Muscle of leg (tissue), 11 donors: ENCODE results near the gene CTH. TPM values are rescaled to one million over a fixed set of nuclear protein-coding genes. Genes with fewer than 3 reads are reported as not detected.
"Not testable (repeated sequence)": the region's sequence is repeated elsewhere in the genome, so short reads cannot be mapped to it uniquely, and the experiment has no call there.

Source experiments
- DNase-seq: peaks from one replicate; pipeline ENCODE4 v3.0.0; 2013
- H3K27ac ChIP-seq: one replicate; pipeline ENCODE4 v1.5.1; 2013; ENCODE audit warnings: mild to moderate bottlenecking, low read length, control low read depth
- H3K27me3 ChIP-seq: one replicate; pipeline ENCODE4 v1.6.1; 2013; ENCODE audit warnings: low read length; ENCODE audit not compliant: control insufficient read depth, insufficient read depth
- H3K36me3 ChIP-seq: one replicate; pipeline ENCODE4 v1.6.1; 2013; ENCODE audit warnings: low read length; ENCODE audit not compliant: control insufficient read depth, insufficient read depth
- H3K4me1 ChIP-seq: one replicate; pipeline ENCODE4 v1.6.1; 2013; ENCODE audit warnings: low read length; ENCODE audit not compliant: control insufficient read depth, insufficient read depth
- H3K4me3 ChIP-seq: one replicate; pipeline ENCODE4 v1.5.1; 2013; ENCODE audit warnings: low read length, control low read depth
- H3K9me3 ChIP-seq: replicated peaks from 2 replicates; pipeline ENCODE4 v1.6.1; 2013; ENCODE audit warnings: low read depth, low read length; ENCODE audit not compliant: control insufficient read depth
- WGBS: methylation state at CpG from one replicate; pipeline ENCODE4 v1.1.5; 2013; ENCODE audit warnings: missing lambda C conversion rate; ENCODE audit not compliant: insufficient coverage; 5-methylcytosine and 5-hydroxymethylcytosine counted together
- polyA plus RNA-seq, 8 donors: library from polyadenylated mRNA; unstranded; fragments of 120-200 nt; gene quantifications; one replicate each; pipeline versions ENCODE4 v1.2.1 to v1.2.3, GENCODE V29; 2013; ENCODE audit warnings: inconsistent platforms in 1 of 8, low replicate concordance in 1 of 8; ENCODE audit not compliant: insufficient read length in 8 of 8, insufficient read depth in 1 of 8
- total RNA-seq: library from RNA; stranded (reverse); fragments of 120-200 nt; gene quantifications from one replicate; pipeline ENCODE4 v1.2.4, GENCODE V29; 2013

Gene CTH
- total and polyA plus RNA-seq, 9 donors = 1.4 to 3.7 (median 2.2) TPM

DNA sequence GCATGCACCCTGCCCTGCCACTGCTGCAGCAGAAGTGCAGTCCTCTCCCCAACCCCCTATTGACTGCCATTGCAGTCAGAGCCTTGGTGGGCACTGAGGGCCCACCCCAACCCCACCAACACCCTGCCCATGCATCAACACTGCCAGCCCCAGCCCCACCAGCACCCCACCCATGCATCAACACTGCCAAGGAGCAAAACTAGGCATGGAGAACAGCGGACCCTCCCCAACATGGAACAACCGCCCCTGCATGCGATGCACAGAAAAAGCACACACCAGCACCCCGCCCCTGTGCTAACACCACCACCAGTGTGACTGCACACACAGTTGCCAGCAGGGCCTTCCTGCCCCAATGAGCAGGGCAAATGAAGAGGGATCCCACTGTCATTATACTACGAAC is 57.1 kb downstream of the CTH start:
- Histone ChIP-seq H3K9me3 (no peaks in the 10 kb centered on the region), H3K27me3 (no peaks in the 10 kb centered on the region), H3K4me1 (no peaks in the 10 kb centered on the region), H3K36me3 (no peaks in the 10 kb centered on the region), H3K27ac (no peak overlapping the region), H3K4me3 (no peak overlapping the region)
- DNase-seq = no peak
- WGBS = 100% methylated on average over 4 of the region's 5 CpGs

DNA sequence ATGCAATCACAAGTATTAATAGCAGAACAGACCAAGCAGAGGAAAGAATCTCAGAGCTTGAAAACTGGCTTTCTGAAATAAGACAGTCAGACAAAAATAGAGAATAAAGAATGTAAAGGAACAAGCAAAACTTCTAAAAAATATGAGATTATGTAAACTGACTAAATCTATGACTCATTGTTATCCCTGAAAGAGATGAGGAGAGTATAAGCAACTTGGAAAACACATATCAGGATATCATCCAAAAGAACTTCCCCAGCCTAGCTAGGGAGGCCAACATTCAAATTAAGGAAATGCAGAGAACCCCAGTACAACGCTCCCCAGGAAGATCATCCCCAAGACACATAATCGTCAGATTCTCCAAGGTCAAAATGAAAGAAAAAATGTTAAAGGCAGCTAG is 58.1 kb downstream of the CTH start:
- not testable (repeated sequence) for DNase-seq, H3K27ac ChIP-seq, H3K4me3 ChIP-seq, H3K9me3 ChIP-seq, H3K36me3 ChIP-seq, H3K4me1 ChIP-seq, H3K27me3 ChIP-seq
- WGBS = no CpG with 5 or more reads among the region's 2 CpGs

DNA sequence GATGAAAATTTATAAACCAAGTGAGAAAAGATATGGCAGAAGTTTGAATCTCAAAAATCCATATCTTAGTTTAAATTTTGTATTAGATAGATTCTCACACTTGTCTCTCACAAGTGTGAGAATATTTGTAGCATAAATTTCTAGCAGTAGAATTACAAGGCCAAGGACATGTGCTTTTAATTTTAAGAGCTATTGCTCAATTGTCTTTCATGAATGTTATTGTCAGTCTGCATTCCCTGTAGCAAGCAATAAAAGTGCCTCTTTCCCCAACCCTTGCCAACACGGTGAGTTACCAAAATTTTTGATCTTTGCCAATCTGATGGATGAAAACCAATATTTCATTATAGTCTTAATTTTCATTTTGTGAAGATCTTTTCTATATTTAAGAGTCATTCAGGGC is 64.0 kb downstream of the CTH start:
- H3K9me3 ChIP-seq = no peaks in the 10 kb centered on the region
- H3K36me3 ChIP-seq = no peaks in the 10 kb centered on the region
- WGBS = no CpG with 5 or more reads among the region's 1 CpG
- H3K27ac ChIP-seq = no peak overlapping the region
- H3K27me3 ChIP-seq = no peaks in the 10 kb centered on the region
- DNase-seq = no peak
- no peak overlapping the region for H3K4me3 ChIP-seq
- H3K4me1 ChIP-seq = no peaks in the 10 kb centered on the region

DNA sequence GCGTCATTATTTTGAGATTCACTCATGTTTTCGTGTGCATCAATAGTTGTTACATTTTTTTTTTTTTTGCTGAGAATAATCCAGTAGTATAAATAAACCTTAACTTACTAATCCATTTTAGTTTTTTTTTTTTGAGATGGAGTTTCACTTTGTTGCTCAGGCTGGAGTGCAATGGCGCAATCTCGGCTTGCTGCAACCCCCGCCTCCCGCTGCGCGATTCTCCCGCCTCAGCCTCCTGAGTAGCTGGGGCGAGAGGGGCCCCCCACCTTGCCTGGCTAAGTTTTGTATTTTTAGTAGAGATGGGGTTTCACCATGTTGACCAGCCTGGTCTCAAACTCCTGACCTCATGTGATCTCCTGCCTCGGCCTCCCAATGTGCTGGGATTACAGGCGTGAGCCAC is 66.0 kb downstream of the CTH start:
- Histone ChIP-seq H3K4me1 (no peaks in the 10 kb centered on the region), H3K27me3 (no peaks in the 10 kb centered on the region), H3K4me3 (no peak overlapping the region), H3K9me3 (no peaks in the 10 kb centered on the region), H3K27ac (no peak overlapping the region), H3K36me3 (no peaks in the 10 kb centered on the region)
- 100% methylated on average over 6 of the region's 12 CpGs for WGBS
- DNase-seq = no peak

DNA sequence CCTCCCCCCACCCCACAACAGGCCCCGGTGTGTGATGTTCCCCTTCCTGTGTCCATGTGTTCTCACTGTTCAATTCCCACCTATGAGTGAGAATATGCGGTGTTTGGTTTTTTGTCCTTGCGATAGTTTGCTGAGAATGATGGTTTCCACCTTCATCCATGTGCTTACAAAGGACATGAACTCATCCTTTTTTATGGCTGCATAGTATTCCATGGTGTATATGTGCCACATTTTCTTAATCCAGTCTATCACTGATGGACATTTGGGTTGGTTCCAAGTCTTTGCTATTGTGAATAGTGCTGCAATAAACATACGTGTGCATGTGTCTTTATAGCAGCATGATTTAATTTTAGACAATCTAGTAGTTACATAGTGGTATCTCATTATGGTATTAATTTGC is 66.8 kb downstream of the CTH start:
- H3K27me3 ChIP-seq, H3K36me3 ChIP-seq, H3K4me1 ChIP-seq, H3K9me3 ChIP-seq, H3K27ac ChIP-seq, DNase-seq, H3K4me3 ChIP-seq: not testable (repeated sequence)
- no CpG with 5 or more reads among the region's 4 CpGs for WGBS

DNA sequence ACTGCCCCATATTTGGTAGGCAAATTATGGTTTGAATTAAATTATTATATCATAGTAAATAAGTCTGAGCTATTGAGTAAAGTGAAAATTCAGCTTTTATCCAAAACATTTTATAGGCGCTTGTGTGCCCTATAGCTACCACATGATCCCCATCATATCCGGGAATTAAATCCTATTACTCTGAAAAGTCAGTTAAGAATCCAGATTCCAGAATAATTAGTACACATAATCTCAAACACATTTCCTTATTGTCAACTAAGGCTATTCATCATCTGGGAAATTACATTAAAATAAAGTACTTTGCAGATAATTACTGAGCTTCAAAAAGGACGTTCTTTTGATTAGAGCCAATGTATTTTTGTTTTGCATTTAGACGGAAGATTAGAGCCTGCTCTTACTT is 72.3 kb downstream of the CTH start:
- H3K9me3 ChIP-seq = no peaks in the 10 kb centered on the region
- 100% methylated on average over 1 of the region's 4 CpGs for WGBS
- H3K4me1 ChIP-seq = peaks cover 11% of the 10 kb centered on the region
- no peaks in the 10 kb centered on the region for H3K36me3 ChIP-seq
- no peak overlapping the region for H3K4me3 ChIP-seq
- no peak overlapping the region for H3K27ac ChIP-seq
- no peak for DNase-seq
- no peaks in the 10 kb centered on the region for H3K27me3 ChIP-seq

DNA sequence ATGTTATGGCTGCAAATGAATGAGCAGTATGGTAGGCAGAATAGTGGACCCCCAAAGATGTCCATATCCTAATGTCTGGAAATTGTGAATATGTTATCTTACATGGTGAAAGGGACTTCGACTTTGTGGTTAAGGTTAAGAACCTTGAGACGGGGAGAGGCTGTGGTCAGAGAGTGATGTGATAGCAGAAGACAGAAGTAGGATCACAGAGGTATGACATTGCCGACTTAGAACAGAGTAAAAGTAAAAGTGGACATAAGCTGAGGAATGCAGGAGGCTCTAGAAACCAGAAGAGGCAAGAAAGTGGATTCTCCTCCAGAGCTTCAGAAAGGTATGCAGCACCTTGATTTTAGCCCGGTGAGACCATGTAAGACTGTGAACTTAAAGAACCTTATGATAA is 74.6 kb downstream of the CTH start:
- no peaks in the 10 kb centered on the region for H3K27me3 ChIP-seq
- peaks cover 3% of the 10 kb centered on the region for H3K9me3 ChIP-seq
- WGBS = 51% methylated on average over 3 of the region's 4 CpGs
- H3K4me3 ChIP-seq = no peak overlapping the region
- no peak overlapping the region for H3K27ac ChIP-seq
- no peak for DNase-seq
- no peaks in the 10 kb centered on the region for H3K36me3 ChIP-seq
- H3K4me1 ChIP-seq = peaks cover 11% of the 10 kb centered on the region

DNA sequence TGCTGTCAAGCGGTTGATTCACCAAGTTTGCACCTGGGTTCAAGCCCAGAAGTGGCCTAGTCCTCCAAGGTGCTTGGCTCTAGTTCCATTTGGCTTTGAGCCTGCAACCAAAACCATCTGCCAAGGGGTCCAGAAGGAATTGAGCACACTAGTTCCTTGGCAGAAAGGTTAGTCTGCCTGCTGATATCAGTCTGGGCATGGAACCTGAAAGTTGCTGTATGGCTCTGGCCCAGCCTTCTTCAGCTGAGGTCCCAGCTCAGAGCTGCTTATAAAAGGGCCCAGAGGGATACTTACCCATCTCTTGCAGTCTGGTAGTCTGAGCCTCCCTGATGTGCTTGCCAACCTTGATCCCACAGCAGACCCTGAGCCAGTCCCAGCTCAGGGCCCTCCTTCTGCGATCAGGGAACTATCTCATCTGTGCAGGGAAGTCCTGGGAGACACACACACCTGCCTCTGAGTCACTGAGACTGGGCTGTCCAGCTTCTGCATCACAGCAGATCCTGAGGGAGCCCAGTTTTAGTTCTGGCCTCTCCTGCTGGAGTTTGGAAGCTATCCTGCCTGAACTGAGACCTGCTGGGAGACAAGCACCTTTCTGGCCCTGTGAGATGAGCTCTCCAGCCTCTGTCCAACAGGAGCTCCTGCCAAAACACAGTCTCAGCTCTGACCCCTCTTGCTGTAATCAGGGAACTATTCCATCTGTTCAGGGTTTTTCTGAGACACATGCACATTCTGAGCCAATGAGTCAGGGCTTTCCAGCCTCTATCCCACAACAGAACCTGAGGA is 75.8 kb downstream of the CTH start:
- peaks cover 11% of the 10 kb centered on the region for H3K4me1 ChIP-seq
- H3K36me3 ChIP-seq = no peaks in the 10 kb centered on the region
- H3K27ac ChIP-seq = peak overlapping the region; percentile 47
- WGBS = 36% methylated on average over 2 of the region's 2 CpGs
- DNase-seq = peak; percentile 98
- no peak overlapping the region for H3K4me3 ChIP-seq
- H3K9me3 ChIP-seq = peaks cover 3% of the 10 kb centered on the region
- H3K27me3 ChIP-seq = no peaks in the 10 kb centered on the region

DNA sequence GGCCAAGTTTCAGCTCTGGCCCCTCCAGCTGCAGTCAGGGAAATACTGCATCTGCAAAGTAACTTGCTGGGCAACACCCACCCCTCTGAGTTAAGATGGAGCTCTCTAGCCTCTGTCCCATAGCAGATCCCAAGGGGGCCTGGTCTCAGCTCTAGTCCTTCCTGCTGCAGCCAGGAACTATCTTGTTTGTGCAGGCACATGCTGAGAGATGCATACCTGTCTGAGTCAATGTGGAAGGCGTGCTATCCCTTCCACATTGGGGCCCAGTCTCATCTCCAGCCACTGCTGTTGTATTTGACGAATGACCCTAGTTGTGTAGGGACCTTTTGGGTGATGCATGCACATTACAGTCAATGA is 76.4 kb downstream of the CTH start:
- WGBS = 40% methylated on average over 1 of the region's 2 CpGs
- Histone ChIP-seq H3K4me1 (peaks cover 11% of the 10 kb centered on the region), H3K27me3 (no peaks in the 10 kb centered on the region)

DNA sequence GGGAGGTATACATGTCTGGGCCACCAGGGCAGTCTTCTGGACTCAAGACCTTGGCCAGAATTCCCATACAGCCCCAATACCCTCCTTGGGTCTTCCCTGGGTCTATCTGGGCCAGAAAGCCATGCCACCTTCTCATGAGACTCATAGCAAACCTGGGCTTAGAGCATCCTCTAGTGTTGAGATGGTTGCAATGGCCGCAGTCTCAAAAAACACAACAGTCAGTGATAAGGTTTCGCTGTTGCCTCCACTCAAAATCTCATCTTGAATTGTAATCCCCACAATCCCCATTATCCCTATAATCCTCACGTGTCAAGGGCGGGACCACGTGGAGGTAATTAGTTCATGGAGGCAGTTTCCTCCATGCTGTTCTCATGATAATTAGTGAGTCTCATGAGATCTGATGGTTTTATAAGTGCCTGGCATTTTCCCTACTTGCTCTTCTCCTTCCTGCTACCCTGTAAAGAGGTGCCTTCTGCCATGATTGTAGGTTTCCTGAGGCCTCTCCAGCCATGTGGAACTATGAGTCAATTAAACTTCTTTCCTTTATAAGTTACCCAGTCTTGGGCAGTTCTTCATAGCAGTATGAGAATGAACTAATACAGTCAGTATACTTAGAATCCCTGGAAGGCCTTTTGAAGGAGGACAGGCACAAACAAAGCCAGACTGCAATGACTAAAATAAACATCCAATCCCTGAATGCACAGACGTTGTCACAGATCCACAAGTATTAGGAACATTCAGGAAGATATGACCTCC is 77.0 kb downstream of the CTH start:
- DNase-seq = peak; percentile 35
- Histone ChIP-seq H3K27ac (no peak overlapping the region), H3K9me3 (peaks cover 3% of the 10 kb centered on the region), H3K27me3 (no peaks in the 10 kb centered on the region), H3K4me3 (no peak overlapping the region), H3K36me3 (no peaks in the 10 kb centered on the region), H3K4me1 (peaks cover 11% of the 10 kb centered on the region)
- WGBS = no CpG with 5 or more reads among the region's 6 CpGs

More for the DNA sequence above, 76.4 kb downstream of the CTH start:
- Histone ChIP-seq H3K4me3 (no peak overlapping the region), H3K9me3 (peaks cover 3% of the 10 kb centered on the region), H3K36me3 (no peaks in the 10 kb centered on the region), H3K27ac (no peak overlapping the region)
- no peak for DNase-seq
